Omental fat pad (tissue), 4 donors: Measurements from ENCODE around the gene MMEL1. TPM values are rescaled to one million over a fixed set of nuclear protein-coding genes. Genes with fewer than 3 reads are reported as not detected.

Source experiments
- ATAC-seq: fragments of 150-250 bp; one replicate; pipeline ENCODE4 v1.9.1; 2016; ENCODE audit warnings: mild to moderate bottlenecking, moderate library complexity; ENCODE audit not compliant: low FRiP score
- DNase-seq: peaks from one replicate; pipeline ENCODE4 v3.0.0-alpha.2; 2019; ENCODE audit warnings: low spot score
- CTCF ChIP-seq, 3 donors: fragments of 450-650 bp; IDR thresholded peaks; one replicate each; pipeline ENCODE4 v1.5.1; 2016 to 2017; ENCODE audit warnings: antibody characterized with exemption in 3 of 3, mild to moderate bottlenecking in 3 of 3, moderate library complexity in 2 of 3
- total RNA-seq, 4 donors: library from RNA; depleted of rRNA; stranded (reverse); fragments of >200 nt; gene quantifications; one replicate each; pipeline ENCODE4 v1.1.0, GENCODE V29; 2016

MMEL1 gene
- total RNA-seq, 4 donors from 2014 or later, result 1.6 to 2.4 (median 1.6) TPM; not detected in 1

- no peak for TF ChIP-seq CTCF (IDR thresholded peaks at IDR 0.05)
- DNase-seq (peak; percentile 66), ATAC-seq (peak; percentile 85)
These were observed 10.0 kb upstream of the MMEL1 start for GRCh38 chr1:2642560-2643413.

GRCh38 chr1:2642131-2642559 lies 9.3 kb upstream of the MMEL1 start:
- DNase-seq, result no peak
- no peak for TF ChIP-seq CTCF (IDR thresholded peaks at IDR 0.05)
- ATAC-seq, result peak; percentile 3

GRCh38 chr1:2641381-2642130 lies 8.7 kb upstream of the MMEL1 start:
- TF ChIP-seq CTCF (IDR thresholded peaks at IDR 0.05), result no peak
- DNase-seq, result no peak
- ATAC-seq, result no peak

- ATAC-seq, result no peak
- no peak for DNase-seq
- no peak for TF ChIP-seq CTCF (IDR thresholded peaks at IDR 0.05)
These were observed 7.8 kb upstream of the MMEL1 start for GRCh38 chr1:2640626-2641025.

- no peak for ATAC-seq
- TF ChIP-seq CTCF (IDR thresholded peaks at IDR 0.05), result no peak
- no peak for DNase-seq
These were observed 7.0 kb upstream of the MMEL1 start for GRCh38 chr1:2639607-2640521.

GRCh38 chr1:2639203-2639602 lies 6.4 kb upstream of the MMEL1 start:
- ATAC-seq (no peak), DNase-seq (no peak)
- no peak for TF ChIP-seq CTCF (IDR thresholded peaks at IDR 0.05)
